Tibial artery (tissue), 4 donors: ENCODE results near the gene LSAMP.

Experiments
- DNase-seq, 2 donors: peaks; one replicate each; pipeline ENCODE4 v3.0.0-alpha.2; 2019
- H3K27ac ChIP-seq, 2 donors: fragments of 200-600 bp; sonication (generic) in 1 of 2; 1 replicate in 1 of 2; 2 replicates in 1 of 2; pipeline ENCODE4 v1.5.1; 2018 to 2019; ENCODE audit warnings: mild to moderate bottlenecking in 1 of 2
- H3K27me3 ChIP-seq, 2 donors: fragments of 200-600 bp; sonication (generic) in 1 of 2; one replicate each; pipeline versions ENCODE4 v1.5.1 to v1.6.0; 2016 to 2019
- H3K36me3 ChIP-seq, 3 donors: fragments of 200-600 bp; sonication (generic) in 2 of 3; one replicate each; pipeline ENCODE4 v1.5.1; 2016 to 2019; ENCODE audit warnings: mild to moderate bottlenecking in 2 of 3
- H3K4me1 ChIP-seq, 4 donors: fragments of 200-600 bp; sonication (generic) in 2 of 4; 1 replicate in 3 of 4; 2 replicates in 1 of 4; pipeline ENCODE4 v1.5.1; 2016 to 2019
- H3K4me3 ChIP-seq, 2 donors: fragments of 200-600 bp; sonication (generic) in 1 of 2; 1 replicate in 1 of 2; 2 replicates in 1 of 2; pipeline ENCODE4 v1.5.1; 2018 to 2019; ENCODE audit warnings: mild to moderate bottlenecking in 2 of 2
- H3K9me3 ChIP-seq, 3 donors: fragments of 200-600 bp; sonication (generic) in 1 of 3; one replicate each; pipeline ENCODE4 v1.5.1; 2016 to 2019
- intact Hi-C: fragments of 100-400 bp; cut with DNase I; formaldehyde crosslinking; loops from one replicate; pipeline ENCODE4 v1.15.0; 2023; ENCODE audit warnings: low total_unique reads
- TF ChIP-seq, protein P1 (sequence below), 2 experiments: fragments of 200-600 bp in 1 of 2; fragments of 450-650 bp in 1 of 2; IDR thresholded peaks; one replicate each; pipeline ENCODE4 v1.5.1; 2017 to 2019; ENCODE audit warnings: antibody characterized with exemption in 2 of 2, mild to moderate bottlenecking in 1 of 2, moderate library complexity in 1 of 2

The LSAMP gene

GRCh38 chr3:115947325-115947724 is 498.0 kb downstream of the LSAMP start:
- Histone ChIP-seq H3K27ac (no peak overlapping the region), H3K4me3 (no peak overlapping the region), H3K36me3 (no peaks in the 10 kb centered on the region), H3K9me3 (peaks cover 0 to 6% (median 0%) of the 10 kb centered on the region in 3 donors), H3K4me1 (no peaks in the 10 kb centered on the region), H3K27me3 (no peaks in the 10 kb centered on the region)
- intact Hi-C loops: no loop called here
- TF ChIP-seq, protein P1, sequence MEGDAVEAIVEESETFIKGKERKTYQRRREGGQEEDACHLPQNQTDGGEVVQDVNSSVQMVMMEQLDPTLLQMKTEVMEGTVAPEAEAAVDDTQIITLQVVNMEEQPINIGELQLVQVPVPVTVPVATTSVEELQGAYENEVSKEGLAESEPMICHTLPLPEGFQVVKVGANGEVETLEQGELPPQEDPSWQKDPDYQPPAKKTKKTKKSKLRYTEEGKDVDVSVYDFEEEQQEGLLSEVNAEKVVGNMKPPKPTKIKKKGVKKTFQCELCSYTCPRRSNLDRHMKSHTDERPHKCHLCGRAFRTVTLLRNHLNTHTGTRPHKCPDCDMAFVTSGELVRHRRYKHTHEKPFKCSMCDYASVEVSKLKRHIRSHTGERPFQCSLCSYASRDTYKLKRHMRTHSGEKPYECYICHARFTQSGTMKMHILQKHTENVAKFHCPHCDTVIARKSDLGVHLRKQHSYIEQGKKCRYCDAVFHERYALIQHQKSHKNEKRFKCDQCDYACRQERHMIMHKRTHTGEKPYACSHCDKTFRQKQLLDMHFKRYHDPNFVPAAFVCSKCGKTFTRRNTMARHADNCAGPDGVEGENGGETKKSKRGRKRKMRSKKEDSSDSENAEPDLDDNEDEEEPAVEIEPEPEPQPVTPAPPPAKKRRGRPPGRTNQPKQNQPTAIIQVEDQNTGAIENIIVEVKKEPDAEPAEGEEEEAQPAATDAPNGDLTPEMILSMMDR (IDR thresholded peaks at IDR 0.05): no peak
- no peak for DNase-seq

DNA sequence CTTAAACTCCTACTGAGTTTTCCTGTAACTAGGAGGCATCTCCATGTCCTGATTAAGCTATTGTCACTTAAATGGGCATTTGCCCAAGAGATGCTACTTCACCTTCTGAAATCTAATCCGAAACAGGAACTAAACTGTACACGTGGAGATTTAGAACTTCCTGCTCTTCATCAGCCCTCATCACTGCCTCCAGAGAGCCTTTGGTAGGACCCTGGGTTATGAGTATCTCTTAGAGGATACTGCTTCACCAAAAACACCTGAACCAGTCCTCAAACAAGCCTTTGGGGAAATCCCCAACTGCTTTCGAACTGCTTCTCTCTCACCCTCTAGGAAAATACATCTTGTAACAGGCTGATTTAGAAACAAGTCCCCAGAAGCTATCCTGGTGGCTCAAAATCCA is 501.7 kb downstream of the LSAMP start:
- no peaks in the 10 kb centered on the region for H3K27me3 ChIP-seq
- no peaks in the 10 kb centered on the region for H3K4me1 ChIP-seq
- H3K9me3 ChIP-seq: no peaks in the 10 kb centered on the region
- intact Hi-C loops: no loop called here
- no peak overlapping the region for H3K4me3 ChIP-seq
- H3K27ac ChIP-seq: no peak overlapping the region
- no peak for DNase-seq
- TF ChIP-seq, protein P1 (IDR thresholded peaks at IDR 0.05): no peak
- no peaks in the 10 kb centered on the region for H3K36me3 ChIP-seq

- intact Hi-C loops: no loop called here
- TF ChIP-seq, protein P1 (IDR thresholded peaks at IDR 0.05): no peak
- DNase-seq: no peak
- Histone ChIP-seq H3K27me3 (no peaks in the 10 kb centered on the region), H3K9me3 (no peaks in the 10 kb centered on the region), H3K36me3 (no peaks in the 10 kb centered on the region), H3K4me3 (no peak overlapping the region), H3K4me1 (no peaks in the 10 kb centered on the region), H3K27ac (no peak overlapping the region)
Measured at GRCh38 chr3:115937054-115937453, 508.2 kb downstream of the LSAMP start.

DNA sequence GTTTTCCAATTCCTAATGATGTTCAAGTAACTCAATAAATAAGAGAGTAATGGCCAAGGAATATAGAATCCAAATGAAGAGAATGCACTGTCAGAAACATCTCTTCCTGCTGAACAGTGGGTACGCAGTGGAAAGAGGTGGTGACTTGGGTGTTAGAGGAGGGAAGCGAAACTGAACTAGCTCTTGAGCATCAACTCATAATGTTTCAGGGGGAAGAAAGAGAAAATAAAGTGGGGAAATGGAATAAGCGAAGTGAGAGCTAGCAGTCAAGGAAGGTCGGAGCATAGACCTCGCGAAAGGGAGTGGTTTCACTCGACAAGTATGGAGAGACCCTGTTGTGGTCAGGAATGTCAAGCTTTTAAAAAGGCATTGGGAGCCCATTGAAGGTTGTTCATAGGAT is 512.5 kb downstream of the LSAMP start:
- no peaks in the 10 kb centered on the region for H3K27me3 ChIP-seq
- TF ChIP-seq, protein P1 (IDR thresholded peaks at IDR 0.05): no peak
- H3K36me3 ChIP-seq: no peaks in the 10 kb centered on the region
- no peak overlapping the region for H3K4me3 ChIP-seq
- no peak for DNase-seq
- H3K9me3 ChIP-seq: no peaks in the 10 kb centered on the region
- no peak overlapping the region for H3K27ac ChIP-seq
- intact Hi-C loops: no loop called here
- no peaks in the 10 kb centered on the region for H3K4me1 ChIP-seq

GRCh38 chr3:115931581-115931980 is 513.7 kb downstream of the LSAMP start:
- H3K4me1 ChIP-seq: no peaks in the 10 kb centered on the region
- intact Hi-C loops: no loop called here
- no peaks in the 10 kb centered on the region for H3K36me3 ChIP-seq
- H3K27ac ChIP-seq: no peak overlapping the region
- H3K4me3 ChIP-seq: no peak overlapping the region
- H3K9me3 ChIP-seq: no peaks in the 10 kb centered on the region
- H3K27me3 ChIP-seq: no peaks in the 10 kb centered on the region
- TF ChIP-seq, protein P1 (IDR thresholded peaks at IDR 0.05): no peak
- DNase-seq: no peak

GRCh38 chr3:115930922-115931321 is 514.4 kb downstream of the LSAMP start:
- Histone ChIP-seq H3K36me3 (no peaks in the 10 kb centered on the region), H3K4me1 (no peaks in the 10 kb centered on the region), H3K4me3 (no peak overlapping the region), H3K27me3 (no peaks in the 10 kb centered on the region), H3K9me3 (no peaks in the 10 kb centered on the region), H3K27ac (no peak overlapping the region)
- intact Hi-C loops: no loop called here
- TF ChIP-seq, protein P1 (IDR thresholded peaks at IDR 0.05): no peak
- no peak for DNase-seq
